BJ (cell line): ENCODE data around the gene CRKL. TPM values are rescaled to one million over a fixed set of nuclear protein-coding genes. Genes with fewer than 3 reads are reported as not detected.
A peak's percentile ranks its signal among the peaks of the same experiment; 100 is the strongest.

Experiments used
- CTCF ChIA-PET: fragments of 350-600 bp; formaldehyde crosslinking; extraction: SDS; loops from one replicate; lab custom pipeline; 2021; ENCODE audit warnings: antibody characterized with exemption, inconsistent platforms; lab: Yijun Ruan, JAX
- POLR2A ChIA-PET: fragments of 300-600 bp; sonication (Branson Sonifier 250); formaldehyde crosslinking; extraction: SDS; loops from one replicate; lab custom pipeline; 2021; ENCODE audit warnings: antibody characterized with exemption; lab: Charles Lee
- DNase-seq: peaks from one replicate; pipeline ENCODE4 v3.0.0-alpha.2; 2011; ENCODE audit warnings: low read depth
- H3K27me3 ChIP-seq: 2 replicates; pipeline ENCODE4 v1.6.0; 2011; ENCODE audit warnings: low read length; ENCODE audit not compliant: control insufficient read depth, insufficient read depth
- H3K36me3 ChIP-seq: 2 replicates; pipeline ENCODE4 v1.5.1; 2011; ENCODE audit warnings: low read length; ENCODE audit not compliant: control insufficient read depth, insufficient read depth
- H3K4me3 ChIP-seq: 2 replicates; pipeline ENCODE4 v1.5.1; 2011; ENCODE audit warnings: low read depth, mild to moderate bottlenecking, control low read depth, low read length
- CTCF ChIP-seq: IDR thresholded peaks from 2 replicates; pipeline ENCODE4 v1.5.1; 2011; ENCODE audit warnings: low read depth, mild to moderate bottlenecking, control low read depth, inconsistent platforms, low read length, moderate library complexity; ENCODE audit not compliant: insufficient read depth
- polyA plus RNA-seq: library from polyadenylated mRNA; depleted of rRNA; stranded (reverse); fragments of >200 nt; gene quantifications from 2 replicates; pipeline ENCODE4 v1.2.3, GENCODE V29; 2011

CRKL gene
- polyA plus RNA-seq, 1 experiment, result 14.7 TPM

GRCh38 chr22:20965104-20965887, 48.1 kb downstream of the CRKL start:
- ChIA-PET POLR2A (no interaction called here), CTCF (interaction anchor here (1.2 to 1.5 kb wide), 2 partner anchors 7 to 37 kb away, joined by 3 to 5 read pairs; no protein-coding TSS in a partner anchor)
- no peak for TF ChIP-seq CTCF

GRCh38 chr22:20965888-20966855, 49.0 kb downstream of the CRKL start:
- ChIA-PET CTCF (no interaction called here), POLR2A (no interaction called here)
- Histone ChIP-seq H3K36me3 (no peaks in the 10 kb centered on the region), H3K4me3 (no peak overlapping the region), H3K27me3 (peaks cover 7% of the 10 kb centered on the region)
- DNase-seq, result no peak
- no peak for TF ChIP-seq CTCF

More at GRCh38 chr22:20965104-20965887, 48.1 kb downstream of the CRKL start:
- no peak for DNase-seq
- Histone ChIP-seq H3K4me3 (peak overlapping the region; percentile 32), H3K36me3 (no peaks in the 10 kb centered on the region), H3K27me3 (peaks cover 7% of the 10 kb centered on the region)

- Histone ChIP-seq H3K36me3 (no peaks in the 10 kb centered on the region), H3K4me3 (no peak within 1 kb of the TSS), H3K27me3 (peaks cover 7% of the 10 kb centered on the region)
- ChIA-PET CTCF (no interaction called here), POLR2A (no interaction called here)
- no peak for TF ChIP-seq CTCF
- no peak for DNase-seq
These were observed 49.9 kb downstream of the CRKL start, which contains the start of gene AIFM3 for GRCh38 chr22:20966883-20967696. TSS of gene AIFM3 (plus strand) at chr22:20967255. CDS start at chr22:20967945, 690 bp downstream.

- POLR2A ChIA-PET, result no interaction called here
- Histone ChIP-seq H3K36me3 (no peaks in the 10 kb centered on the region), H3K4me3 (no peak overlapping the region), H3K27me3 (peaks cover 7% of the 10 kb centered on the region)
- CTCF ChIA-PET, result no interaction called here
- no peak for DNase-seq
- TF ChIP-seq CTCF, result no peak
These were observed 50.5 kb downstream of the CRKL start for GRCh38 chr22:20967697-20968211.
